Aorta (tissue), 5 donors: ENCODE data around the gene PCNX2. TPM values are rescaled to one million over a fixed set of nuclear protein-coding genes. Genes with fewer than 3 reads are reported as not detected.

Experiments used
- ATAC-seq: fragments of 200-7000 bp; cut with Tn5 transposase; one replicate; pipeline ENCODE4 v1.9.1; 2022; ENCODE audit warnings: moderate library complexity; ENCODE audit not compliant: low FRiP score
- DNase-seq, 2 donors: peaks; one replicate each; pipeline ENCODE4 v3.0.0-alpha.2; 2020
- H3K27ac ChIP-seq, 2 donors: one replicate each; pipeline ENCODE4 v1.5.1; 2013; ENCODE audit warnings: low read length in 2 of 2, mild to moderate bottlenecking in 2 of 2, moderate library complexity in 2 of 2, control low read depth in 1 of 2, inconsistent platforms in 1 of 2, low read depth in 1 of 2
- H3K27me3 ChIP-seq, 2 donors: one replicate each; pipeline ENCODE4 v1.6.1; 2013; ENCODE audit warnings: control low read depth in 1 of 2, low read length in 1 of 2, mild to moderate bottlenecking in 1 of 2, moderate library complexity in 1 of 2; ENCODE audit not compliant: insufficient read depth in 2 of 2, control insufficient read depth in 1 of 2
- H3K36me3 ChIP-seq, 2 donors: one replicate each; pipeline ENCODE4 v1.6.1; 2013; ENCODE audit warnings: control low read depth in 1 of 2, low read length in 1 of 2, mild to moderate bottlenecking in 1 of 2; ENCODE audit not compliant: insufficient read depth in 2 of 2, control insufficient read depth in 1 of 2
- H3K4me1 ChIP-seq, 2 donors: one replicate each; pipeline ENCODE4 v1.6.1; 2013; ENCODE audit warnings: low read length in 2 of 2, control low read depth in 1 of 2, mild to moderate bottlenecking in 1 of 2, moderate library complexity in 1 of 2; ENCODE audit not compliant: insufficient read depth in 2 of 2, control insufficient read depth in 1 of 2
- H3K4me3 ChIP-seq, 2 donors: one replicate each; pipeline ENCODE4 v1.5.1; 2013; ENCODE audit warnings: low read length in 2 of 2, control low read depth in 1 of 2, mild to moderate bottlenecking in 1 of 2
- H3K9me3 ChIP-seq: one replicate; pipeline ENCODE4 v1.6.1; 2013; ENCODE audit warnings: mild to moderate bottlenecking, low read length; ENCODE audit not compliant: control insufficient read depth
- WGBS, 2 donors: extraction: QIAGEN DNeasy Blood & Tissue Kit; methylation state at CpG; one replicate each; pipeline ENCODE4 v1.1.7; 2013; 5-methylcytosine and 5-hydroxymethylcytosine counted together
- intact Hi-C, 2 donors: fragments of 100-400 bp; cut with DNase I; formaldehyde crosslinking; loops; one replicate each; pipeline versions ENCODE4 v1.14.2 to v1.15.0; 2022
- polyA plus RNA-seq, 2 donors: library from polyadenylated mRNA; stranded (reverse); fragments of 200-250 nt; gene quantifications; one replicate each; pipeline ENCODE4 v1.2.3, GENCODE V29; 2013
- total RNA-seq, 2 donors: library from RNA; stranded (reverse); fragmentation: NEBNext Ultra II Directional; extraction: Animal tissue kit (Norgen Biotek cat#: 25700); gene quantifications; one replicate each; pipeline ENCODE4 v1.2.1, GENCODE V29; 2021
- donor health status: healthy with polysubstance abuse.
- donor health status: Bipolar disorder and iron deficiency.
- donor health status: DM: no; HTN: no; CAD: no.
- donor health status: DM: no; HTN: no; CAD: no.
- donor health status: DM: yes; HTN: yes; CAD: no.

Gene PCNX2
- total and polyA plus RNA-seq, 4 donors: 0.38 to 27.2 (median 20.1) TPM

DNA sequence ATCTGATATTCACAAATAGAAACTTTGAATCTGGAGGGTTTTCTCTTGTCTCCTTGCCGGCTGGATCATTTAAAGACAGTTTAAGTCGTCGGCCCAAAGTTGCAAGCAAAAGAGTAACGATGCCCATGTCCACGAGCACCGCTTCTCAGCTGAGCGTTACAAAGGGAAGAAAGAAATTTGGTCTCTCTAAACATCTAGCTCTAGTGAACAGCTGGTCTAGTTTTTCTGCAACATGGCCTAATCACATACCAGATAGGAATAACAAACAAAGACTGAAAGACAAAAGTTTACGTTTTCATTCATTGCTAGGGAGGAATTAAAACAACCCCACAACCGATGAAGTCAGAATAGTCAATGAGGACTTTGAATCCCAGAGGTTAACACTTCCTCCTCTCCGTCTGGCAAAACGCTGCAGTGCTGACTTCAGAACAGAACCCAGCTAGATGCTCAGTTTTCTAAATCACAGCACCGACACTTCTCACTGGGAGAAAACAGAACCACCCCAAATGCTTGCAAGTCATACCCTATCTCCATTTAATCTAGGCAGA lies 275.7 kb downstream of the PCNX2 start:
- Histone ChIP-seq H3K36me3 (no peaks in the 10 kb centered on the region), H3K9me3 (no peaks in the 10 kb centered on the region), H3K4me3 (no peak overlapping the region), H3K4me1 (no peaks in the 10 kb centered on the region), H3K27me3 (no peaks in the 10 kb centered on the region), H3K27ac (no peak overlapping the region)
- ATAC-seq (no peak), DNase-seq (no peak)
- intact Hi-C loops: no loop called here
- 78 to 81% methylated on average over 12 of the region's 12 CpGs for WGBS, 2 donors

DNA sequence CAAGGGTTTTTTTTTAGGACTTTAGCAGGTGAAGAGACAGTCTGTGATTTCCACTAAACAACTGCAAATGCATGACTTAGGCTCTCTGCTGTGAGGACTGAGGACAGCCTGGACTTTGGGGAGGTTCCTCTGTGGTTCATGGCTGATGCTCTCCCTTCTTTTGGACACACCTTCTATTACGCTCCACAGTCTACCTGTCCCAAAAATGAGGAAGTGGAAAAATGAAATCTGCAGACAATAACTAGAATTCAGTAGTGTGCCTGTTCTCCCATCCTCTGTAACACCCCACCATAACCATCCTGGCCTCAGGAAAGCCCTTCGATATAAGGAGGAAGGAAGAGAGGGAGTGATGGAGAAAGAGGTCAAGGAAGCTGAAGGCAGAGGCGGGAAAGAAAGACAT lies 276.4 kb downstream of the PCNX2 start:
- no peaks in the 10 kb centered on the region for H3K27me3 ChIP-seq
- intact Hi-C loops: no loop called here
- no peak overlapping the region for H3K27ac ChIP-seq
- no peak overlapping the region for H3K4me3 ChIP-seq
- no peaks in the 10 kb centered on the region for H3K4me1 ChIP-seq
- 95 to 97% methylated on average over 3 of the region's 3 CpGs for WGBS, 2 donors
- H3K9me3 ChIP-seq: no peaks in the 10 kb centered on the region
- no peak for DNase-seq
- H3K36me3 ChIP-seq: peaks cover 0 to 2% of the 10 kb centered on the region in 2 donors
- ATAC-seq: no peak

GRCh38 chr1:233016798-233017197 lies 278.7 kb downstream of the PCNX2 start:
- 84 to 87% methylated on average over 6 of the region's 6 CpGs for WGBS, 2 donors
- no peaks in the 10 kb centered on the region for H3K9me3 ChIP-seq
- ATAC-seq (no peak), DNase-seq (no peak)
- no peaks in the 10 kb centered on the region for H3K4me1 ChIP-seq
- intact Hi-C loops: no loop called here
- H3K27me3 ChIP-seq: no peaks in the 10 kb centered on the region
- H3K27ac ChIP-seq: no peak overlapping the region
- H3K36me3 ChIP-seq: peaks cover 0 to 5% of the 10 kb centered on the region in 2 donors
- no peak overlapping the region for H3K4me3 ChIP-seq

- 79 to 85% methylated on average over 2 of the region's 2 CpGs for WGBS, 2 donors
- H3K4me1 ChIP-seq: no peaks in the 10 kb centered on the region
- peaks cover 0 to 5% of the 10 kb centered on the region in 2 donors for H3K36me3 ChIP-seq
- intact Hi-C loops: no loop called here
- H3K9me3 ChIP-seq: no peaks in the 10 kb centered on the region
- ATAC-seq (no peak), DNase-seq (no peak)
- H3K4me3 ChIP-seq: no peak overlapping the region
- no peaks in the 10 kb centered on the region for H3K27me3 ChIP-seq
- no peak overlapping the region for H3K27ac ChIP-seq
Observed at GRCh38 chr1:233015965-233016364, 279.6 kb downstream of the PCNX2 start.

- H3K27ac ChIP-seq: no peak overlapping the region
- H3K9me3 ChIP-seq: no peaks in the 10 kb centered on the region
- H3K4me3 ChIP-seq: no peak overlapping the region
- DNase-seq: no peak
- 91 to 97% methylated on average over 1 of the region's 1 CpG for WGBS, 2 donors
- no peaks in the 10 kb centered on the region for H3K4me1 ChIP-seq
- no peaks in the 10 kb centered on the region for H3K27me3 ChIP-seq
- intact Hi-C loops: no loop called here
- no peak for ATAC-seq
- H3K36me3 ChIP-seq: peaks cover 0 to 7% of the 10 kb centered on the region in 2 donors
Observed at GRCh38 chr1:233012021-233012420, 283.5 kb downstream of the PCNX2 start.

DNA sequence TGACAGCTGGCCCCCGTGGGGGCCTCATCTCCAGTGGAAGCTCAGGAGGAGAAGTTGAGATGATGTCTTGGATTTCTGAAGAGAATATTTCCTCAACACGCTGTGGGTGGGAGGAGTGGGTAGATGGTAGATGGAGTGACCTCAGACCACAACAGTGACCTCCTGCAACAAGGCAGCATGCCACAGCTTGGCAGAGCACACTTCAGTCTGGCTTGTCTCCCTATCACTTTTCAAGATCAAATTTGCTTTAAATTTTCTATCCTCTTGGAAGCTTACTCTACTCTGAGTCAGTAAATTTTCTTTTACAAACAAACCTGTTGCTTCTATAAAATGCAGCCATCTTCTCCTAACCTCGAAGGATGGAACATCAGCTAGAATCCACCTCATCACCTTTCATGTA lies 285.4 kb downstream of the PCNX2 start:
- intact Hi-C loops: no loop called here
- no peak overlapping the region for H3K27ac ChIP-seq
- no peaks in the 10 kb centered on the region for H3K9me3 ChIP-seq
- H3K4me1 ChIP-seq: no peaks in the 10 kb centered on the region
- ATAC-seq (no peak), DNase-seq (no peak)
- no peak overlapping the region for H3K4me3 ChIP-seq
- 70 to 79% methylated on average over 3 of the region's 3 CpGs for whole genome bisulfite sequencing, 2 donors
- peaks cover 0 to 7% of the 10 kb centered on the region in 2 donors for H3K36me3 ChIP-seq
- no peaks in the 10 kb centered on the region for H3K27me3 ChIP-seq

DNA sequence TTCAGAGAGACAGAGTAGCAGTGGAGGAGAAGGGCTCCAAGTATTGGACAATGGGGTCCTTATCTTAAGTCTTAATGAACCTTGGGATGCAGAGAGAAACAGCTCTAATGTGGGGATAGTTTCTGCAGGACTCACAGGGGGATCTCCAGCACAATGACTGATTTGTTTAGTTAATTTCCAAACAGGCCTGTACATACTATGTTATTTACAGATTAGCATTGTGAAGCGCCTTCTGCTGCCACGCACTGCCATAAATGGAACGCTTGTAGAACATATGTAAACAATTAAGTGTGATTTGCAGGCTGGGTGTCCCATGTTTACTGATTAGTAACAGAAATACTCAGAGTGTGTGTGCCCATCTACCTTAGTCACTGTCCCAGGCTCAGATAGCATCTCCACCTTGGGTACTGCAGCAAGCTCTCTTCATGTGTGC lies 289.0 kb downstream of the PCNX2 start:
- Histone ChIP-seq H3K4me1 (no peaks in the 10 kb centered on the region), H3K36me3 (peaks cover 0 to 2% of the 10 kb centered on the region in 2 donors), H3K27me3 (no peaks in the 10 kb centered on the region), H3K4me3 (no peak overlapping the region), H3K9me3 (no peaks in the 10 kb centered on the region), H3K27ac (no peak overlapping the region)
- no peak for DNase-seq
- no peak for ATAC-seq
- 97 to 100% methylated on average over 3 of the region's 3 CpGs for WGBS, 2 donors
- intact Hi-C loops: no loop called here

DNA sequence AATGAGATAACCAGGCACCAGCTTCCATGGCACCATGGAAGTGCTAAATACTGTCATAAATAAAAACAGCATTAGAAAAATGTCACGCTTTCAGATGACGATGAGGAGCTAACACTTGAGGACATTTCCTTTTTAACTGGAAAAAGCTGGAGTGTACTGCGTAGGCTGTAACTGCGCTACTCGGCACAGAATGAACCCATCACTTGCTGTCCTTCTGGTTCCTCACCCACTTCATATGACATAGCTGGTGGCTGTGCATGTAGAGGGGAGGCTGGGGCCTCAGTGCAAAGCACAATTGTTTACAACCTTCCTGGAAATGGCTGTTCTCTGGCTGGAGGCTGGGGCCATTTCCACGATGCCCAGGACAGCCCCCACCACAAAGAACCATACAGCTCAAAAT lies 289.4 kb downstream of the PCNX2 start:
- ATAC-seq (no peak), DNase-seq (no peak)
- no peaks in the 10 kb centered on the region for H3K4me1 ChIP-seq
- H3K36me3 ChIP-seq: peaks cover 0 to 2% of the 10 kb centered on the region in 2 donors
- 82 to 91% methylated on average over 6 of the region's 6 CpGs for WGBS, 2 donors
- H3K4me3 ChIP-seq: no peak overlapping the region
- intact Hi-C loops: no loop called here
- H3K27me3 ChIP-seq: no peaks in the 10 kb centered on the region
- no peaks in the 10 kb centered on the region for H3K9me3 ChIP-seq
- no peak overlapping the region for H3K27ac ChIP-seq

GRCh38 chr1:233005703-233006102 lies 289.8 kb downstream of the PCNX2 start:
- peaks cover 0 to 2% of the 10 kb centered on the region in 2 donors for H3K36me3 ChIP-seq
- intact Hi-C loops: no loop called here
- ATAC-seq: no peak
- WGBS, 2 donors: 88 to 94% methylated on average over 8 of the region's 8 CpGs
- no peak for DNase-seq
- no peaks in the 10 kb centered on the region for H3K27me3 ChIP-seq
- H3K9me3 ChIP-seq: no peaks in the 10 kb centered on the region
- H3K4me1 ChIP-seq: no peaks in the 10 kb centered on the region
- H3K27ac ChIP-seq: no peak overlapping the region
- no peak overlapping the region for H3K4me3 ChIP-seq
